Measurements from ENCODE around the gene GLG1.

DNA sequence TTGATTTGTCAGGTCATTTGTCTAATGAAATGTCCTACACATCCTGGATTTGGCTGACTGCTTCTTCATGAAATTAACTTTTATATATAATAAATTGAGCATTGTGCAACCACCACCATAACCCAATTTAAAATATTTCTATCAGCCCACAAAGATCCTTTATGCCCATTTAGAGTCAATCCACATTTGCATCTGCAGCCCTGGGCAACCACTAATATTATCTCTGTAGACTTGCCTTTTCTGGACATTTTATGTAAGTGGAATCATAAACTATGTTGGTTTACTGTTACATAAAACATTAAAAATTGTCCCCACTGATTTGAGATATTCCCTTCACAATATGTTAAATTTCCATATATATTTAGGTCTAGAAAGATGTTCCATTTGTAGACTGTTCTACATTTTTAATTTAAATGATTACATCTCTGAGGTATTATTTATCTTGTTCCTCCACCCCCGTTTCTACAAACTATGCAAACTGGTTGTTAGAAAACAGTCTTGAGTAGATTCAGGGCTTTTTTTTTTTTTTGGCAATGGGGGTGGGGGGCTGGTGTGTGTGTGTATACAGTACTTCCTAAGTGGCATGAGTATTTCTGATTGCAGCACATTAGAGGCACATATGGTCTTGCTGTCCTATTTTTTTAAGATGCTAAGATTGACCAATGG is 43.1 kb upstream of the GLG1 start:
- TF ChIP-seq EZH2phosphoT487 (IDR thresholded peaks at IDR 0.05; ENCODE audit: low read length) (no peak), EZH2 (optimal IDR thresholded peaks at IDR 0.05; ENCODE audit: low read depth, low read length) (no peak)
